Non-pigmented ciliary epithelial cell (primary cell): ENCODE data around the gene TTF1.

Experiments
- DNase-seq: peaks from one replicate; pipeline ENCODE4 v3.0.0-alpha.2; 2010; ENCODE audit warnings: low read depth

Gene TTF1

GRCh38 chr9:132406554-132407122 is at the start of gene TTF1:
TSS of gene TTF1 (minus strand) at chr9:132406840. CDS start at chr9:132402821, 4,019 bp downstream.
- peak; percentile 58 for DNase-seq

- DNase-seq, result no peak
Observed at GRCh38 chr9:132456241-132456640, 49.6 kb upstream of the TTF1 start.

GRCh38 chr9:132451276-132451675 is 44.6 kb upstream of the TTF1 start:
- DNase-seq, result no peak

GRCh38 chr9:132447902-132448301 is 41.3 kb upstream of the TTF1 start:
- no peak for DNase-seq

GRCh38 chr9:132447346-132447745 is 40.7 kb upstream of the TTF1 start:
- DNase-seq, result no peak

GRCh38 chr9:132446887-132447286 is 40.2 kb upstream of the TTF1 start:
- no peak for DNase-seq

- no peak for DNase-seq
Observed at GRCh38 chr9:132443951-132444607, 37.4 kb upstream of the TTF1 start.

- DNase-seq, result no peak
Observed at GRCh38 chr9:132441404-132441803, 34.8 kb upstream of the TTF1 start.

GRCh38 chr9:132440735-132441134 is 34.1 kb upstream of the TTF1 start:
- no peak for DNase-seq

GRCh38 chr9:132439153-132439552 is 32.5 kb upstream of the TTF1 start:
- no peak for DNase-seq

GRCh38 chr9:132434881-132435280 is 28.2 kb upstream of the TTF1 start:
- DNase-seq, result no peak

- DNase-seq, result no peak
Observed at GRCh38 chr9:132430998-132431397, 24.4 kb upstream of the TTF1 start.

GRCh38 chr9:132426639-132427414 is 20.2 kb upstream of the TTF1 start:
- DNase-seq, result no peak

- no peak for DNase-seq
Observed at GRCh38 chr9:132425675-132426062, 19.0 kb upstream of the TTF1 start.

GRCh38 chr9:132424857-132425674 is 18.4 kb upstream of the TTF1 start:
- no peak for DNase-seq

- DNase-seq, result no peak
Observed at GRCh38 chr9:132423503-132423902, 16.9 kb upstream of the TTF1 start.

- DNase-seq, result no peak
Observed at GRCh38 chr9:132422574-132422973, 15.9 kb upstream of the TTF1 start.

GRCh38 chr9:132418726-132419363 is 12.2 kb upstream of the TTF1 start:
- DNase-seq, result no peak

- no peak for DNase-seq
Observed at GRCh38 chr9:132415181-132415580, 8.5 kb upstream of the TTF1 start.

GRCh38 chr9:132414731-132415130 is 8.1 kb upstream of the TTF1 start:
- DNase-seq, result no peak

- no peak for DNase-seq
Observed at GRCh38 chr9:132413926-132414325, 7.3 kb upstream of the TTF1 start.

- no peak for DNase-seq
Observed at GRCh38 chr9:132412089-132412488, 5.4 kb upstream of the TTF1 start.
